OCI-LY7 (cell line): Measurements from ENCODE around the gene DMD. TPM values are rescaled to one million over a fixed set of nuclear protein-coding genes. Genes with fewer than 3 reads are reported as not detected.

ENCODE experiments used
- BruUV-seq: library from RNA; stranded (reverse); fragments of 400-500 nt; replicated peaks from 2 replicates; lab custom pipeline; 2021; lab: Mats Ljungman, UMichigan
- CTCF ChIA-PET: fragments of 300-600 bp; sonication (Branson Sonifier 250); formaldehyde crosslinking; loops from one replicate; lab custom pipeline; 2022; ENCODE audit warnings: antibody characterized with exemption; ENCODE audit not compliant: unreplicated experiment; lab: Charles Lee
- POLR2A ChIA-PET: fragments of 300-600 bp; sonication (Branson Sonifier 250); formaldehyde crosslinking; loops from one replicate; lab custom pipeline; 2022; ENCODE audit warnings: antibody characterized with exemption; lab: Charles Lee
- DNase-seq: peaks from one replicate; pipeline ENCODE4 v3.0.0-alpha.2; 2015; ENCODE audit warnings: low spot score
- H2AFZ ChIP-seq: fragments of 200-600 bp; sonication (generic), shearing (Covaris generic); 2 replicates; pipeline ENCODE4 v1.6.1; 2014; ENCODE audit warnings: mild to moderate bottlenecking, antibody characterized with exemption, low read length, moderate library complexity
- H3K27ac ChIP-seq: fragments of 200-600 bp; sonication (generic); 2 replicates; pipeline ENCODE4 v1.5.1; 2014; ENCODE audit warnings: mixed run types, low read depth, mild to moderate bottlenecking, moderate library complexity, low read length, inconsistent platforms; ENCODE audit not compliant: poor library complexity, severe bottlenecking
- H3K36me3 ChIP-seq: fragments of 200-600 bp; sonication (generic); 2 replicates; pipeline ENCODE4 v1.6.1; 2014; ENCODE audit warnings: mild to moderate bottlenecking, antibody characterized with exemption, low read length, moderate library complexity, mixed read lengths; ENCODE audit not compliant: insufficient read depth
- H3K4me1 ChIP-seq: fragments of 200-600 bp; sonication (generic); 2 replicates; pipeline ENCODE4 v1.5.1; 2014; ENCODE audit warnings: mild to moderate bottlenecking, low read length; ENCODE audit not compliant: insufficient read depth, poor library complexity, severe bottlenecking
- H3K4me2 ChIP-seq: fragments of 200-600 bp; sonication (generic); 2 replicates; pipeline ENCODE4 v1.6.1; 2014; ENCODE audit warnings: mild to moderate bottlenecking, low read length
- H3K4me3 ChIP-seq: fragments of 200-600 bp; sonication (generic); 2 replicates; pipeline ENCODE4 v1.5.1; 2014; ENCODE audit warnings: mild to moderate bottlenecking, low read depth, low read length; ENCODE audit not compliant: poor library complexity, severe bottlenecking
- H3K79me2 ChIP-seq: fragments of 200-600 bp; sonication (generic); 2 replicates; pipeline ENCODE4 v1.6.1; 2016; ENCODE audit warnings: low read depth, mild to moderate bottlenecking, low read length, moderate library complexity, mixed read lengths; ENCODE audit not compliant: insufficient read depth
- H3K9me2 ChIP-seq: fragments of 200-600 bp; sonication (generic); 2 replicates; pipeline ENCODE4 v1.6.1; 2016; ENCODE audit warnings: mild to moderate bottlenecking, low read length, mixed read lengths; ENCODE audit not compliant: insufficient read depth
- H3K9me3 ChIP-seq: fragments of 200-600 bp; sonication (generic); 2 replicates; pipeline ENCODE4 v1.6.1; 2014; ENCODE audit warnings: mild to moderate bottlenecking, mixed run types, low read length, mixed read lengths
- H4K20me1 ChIP-seq: fragments of 200-600 bp; sonication (generic); 2 replicates; pipeline ENCODE4 v1.6.1; 2014; ENCODE audit warnings: mild to moderate bottlenecking, antibody characterized with exemption, low read length, moderate library complexity, mixed read lengths; ENCODE audit not compliant: insufficient read depth
- CTCF ChIP-seq: fragments of 200-600 bp; sonication (generic); conservative IDR thresholded peaks from 2 replicates; pipeline ENCODE4 v1.5.1; 2014; ENCODE audit warnings: mild to moderate bottlenecking, antibody characterized with exemption, low read length, moderate library complexity, mixed read lengths
- EZH2phosphoT487 ChIP-seq: fragments of 200-600 bp; sonication (generic); IDR thresholded peaks from 2 replicates; pipeline ENCODE4 v1.6.1; 2018; ENCODE audit warnings: low read depth, borderline replicate concordance, mild to moderate bottlenecking, mixed run types, antibody characterized with exemption, low read length, moderate library complexity, mixed read lengths
- intact Hi-C: fragments of 100-400 bp; cut with micrococcal nuclease; formaldehyde crosslinking; loops from one replicate; pipeline ENCODE4 v1.10.0; 2022; ENCODE audit not compliant: unreplicated experiment
- total RNA-seq, 2 experiments: library from RNA; depleted of rRNA in 1 of 2; stranded (reverse); fragments of >200 nt in 1 of 2; shearing (Covaris generic) in 1 of 2; gene quantifications; 2 replicates each; pipeline ENCODE4 v1.2.3, GENCODE V29; 2014 to 2022

The DMD gene
- total RNA-seq, 2 experiments from 2014 or later = 20.5 to 61.4 TPM

GRCh38 chrX:33205321-33205720 is 6.0 kb downstream of the DMD start:
- intact Hi-C loops = no loop called here
- no peaks in the 10 kb centered on the region for H3K9me2 ChIP-seq
- TF ChIP-seq EZH2phosphoT487 (no peak), CTCF (no peak)
- no peaks in the 10 kb centered on the region for H4K20me1 ChIP-seq
- no peak overlapping the region for H3K27ac ChIP-seq
- BruUV-seq = no TSS peak
- no peaks in the 10 kb centered on the region for H3K79me2 ChIP-seq
- peaks cover 5% of the 10 kb centered on the region; the same call in 1 of the 2 replicates for H3K9me3 ChIP-seq
- no peaks in the 10 kb centered on the region; the same call in 1 of the 2 replicates for H3K36me3 ChIP-seq
- ChIA-PET CTCF (no interaction called here), POLR2A (interaction anchor here (1.6 kb wide), 1 partner anchor 10 kb away, joined by 7 read pairs; no protein-coding TSS in a partner anchor)
- no peak overlapping the region for H3K4me3 ChIP-seq
- 0 out of 2 replicates have a peak overlapping the region, but pooled peaks have one; percentile 54 for H2AFZ ChIP-seq
- no peaks in the 10 kb centered on the region for H3K4me1 ChIP-seq
- H3K4me2 ChIP-seq = no peak overlapping the region
- no peak for DNase-seq

GRCh38 chrX:33204889-33205288 is 6.5 kb downstream of the DMD start:
- Histone ChIP-seq H3K4me1 (no peaks in the 10 kb centered on the region), H2AFZ (no peak overlapping the region), H3K9me3 (peaks cover 5% of the 10 kb centered on the region; the same call in 1 of the 2 replicates), H3K36me3 (no peaks in the 10 kb centered on the region; the same call in 1 of the 2 replicates), H4K20me1 (no peaks in the 10 kb centered on the region), H3K79me2 (no peaks in the 10 kb centered on the region), H3K4me3 (no peak overlapping the region), H3K27ac (no peak overlapping the region), H3K4me2 (no peak overlapping the region), H3K9me2 (no peaks in the 10 kb centered on the region)
- TF ChIP-seq CTCF (no peak), EZH2phosphoT487 (no peak)
- DNase-seq = no peak
- no TSS peak for BruUV-seq
- intact Hi-C loops = no loop called here
- POLR2A ChIA-PET = interaction anchor here (1.6 kb wide), 1 partner anchor 10 kb away, joined by 7 read pairs; no protein-coding TSS in a partner anchor
- CTCF ChIA-PET = no interaction called here

GRCh38 chrX:33198561-33199279 is 12.6 kb downstream of the DMD start:
- H4K20me1 ChIP-seq = no peaks in the 10 kb centered on the region
- H3K79me2 ChIP-seq = no peaks in the 10 kb centered on the region
- no peaks in the 10 kb centered on the region for H3K4me1 ChIP-seq
- peaks cover 10% of the 10 kb centered on the region; the same call in 1 of the 2 replicates for H3K9me3 ChIP-seq
- no peak overlapping the region for H3K4me2 ChIP-seq
- H2AFZ ChIP-seq = peak overlapping the region; percentile 41; the same call in 1 of the 2 replicates
- POLR2A ChIA-PET = interaction anchor here (0.6 to 1.1 kb wide), 4 partner anchors 15 to 118 kb away, joined by 3 read pairs; no protein-coding TSS in a partner anchor
- BruUV-seq = no TSS peak
- no peak overlapping the region for H3K4me3 ChIP-seq
- TF ChIP-seq CTCF = no peak
- no peak for TF ChIP-seq EZH2phosphoT487
- DNase-seq = no peak
- no peaks in the 10 kb centered on the region; the same call in 1 of the 2 replicates for H3K36me3 ChIP-seq
- CTCF ChIA-PET = no interaction called here
- intact Hi-C loops = no loop called here
- H3K9me2 ChIP-seq = no peaks in the 10 kb centered on the region
- H3K27ac ChIP-seq = no peak overlapping the region
